Loucy (cell line): ENCODE results near the gene NDUFB5.

Source experiments
- EZH2phosphoT487 ChIP-seq: fragments of 200-600 bp; IDR thresholded peaks from 2 replicates; pipeline ENCODE4 v1.6.1; 2018; ENCODE audit warnings: antibody characterized with exemption, mild to moderate bottlenecking, moderate library complexity, borderline replicate concordance
- TF ChIP-seq, protein P1 (sequence below): fragments of 200-600 bp; sonication (generic); conservative IDR thresholded peaks from 2 replicates; pipeline ENCODE4 v1.5.1; 2014; ENCODE audit warnings: mild to moderate bottlenecking, antibody characterized with exemption, low read length

- TF ChIP-seq, protein P1, sequence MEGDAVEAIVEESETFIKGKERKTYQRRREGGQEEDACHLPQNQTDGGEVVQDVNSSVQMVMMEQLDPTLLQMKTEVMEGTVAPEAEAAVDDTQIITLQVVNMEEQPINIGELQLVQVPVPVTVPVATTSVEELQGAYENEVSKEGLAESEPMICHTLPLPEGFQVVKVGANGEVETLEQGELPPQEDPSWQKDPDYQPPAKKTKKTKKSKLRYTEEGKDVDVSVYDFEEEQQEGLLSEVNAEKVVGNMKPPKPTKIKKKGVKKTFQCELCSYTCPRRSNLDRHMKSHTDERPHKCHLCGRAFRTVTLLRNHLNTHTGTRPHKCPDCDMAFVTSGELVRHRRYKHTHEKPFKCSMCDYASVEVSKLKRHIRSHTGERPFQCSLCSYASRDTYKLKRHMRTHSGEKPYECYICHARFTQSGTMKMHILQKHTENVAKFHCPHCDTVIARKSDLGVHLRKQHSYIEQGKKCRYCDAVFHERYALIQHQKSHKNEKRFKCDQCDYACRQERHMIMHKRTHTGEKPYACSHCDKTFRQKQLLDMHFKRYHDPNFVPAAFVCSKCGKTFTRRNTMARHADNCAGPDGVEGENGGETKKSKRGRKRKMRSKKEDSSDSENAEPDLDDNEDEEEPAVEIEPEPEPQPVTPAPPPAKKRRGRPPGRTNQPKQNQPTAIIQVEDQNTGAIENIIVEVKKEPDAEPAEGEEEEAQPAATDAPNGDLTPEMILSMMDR, result no peak
- no peak for TF ChIP-seq EZH2phosphoT487
Observed at GRCh38 chr3:179676081-179676480, 71.5 kb downstream of the NDUFB5 start.
